Medulla oblongata (tissue), 1 donor: Measurements from ENCODE around the gene TRAFD1.

Source experiments
- DNase-seq: peaks from one replicate; pipeline ENCODE4 v3.0.0-alpha.2; 2015; ENCODE audit errors: extremely low spot score

Gene TRAFD1

GRCh38 chr12:112175361-112176155, 50.2 kb downstream of the TRAFD1 start:
- DNase-seq: no peak

GRCh38 chr12:112176321-112177010, 51.1 kb downstream of the TRAFD1 start:
- no peak for DNase-seq

GRCh38 chr12:112178796-112179195, 53.4 kb downstream of the TRAFD1 start:
- no peak for DNase-seq

- DNase-seq: no peak
These were observed 54.0 kb downstream of the TRAFD1 start for GRCh38 chr12:112179341-112179740.

GRCh38 chr12:112179916-112180315, 54.6 kb downstream of the TRAFD1 start:
- no peak for DNase-seq

GRCh38 chr12:112180422-112180821, 55.1 kb downstream of the TRAFD1 start:
- DNase-seq: no peak

- peak; percentile 96 for DNase-seq
These were observed 57.1 kb downstream of the TRAFD1 start for GRCh38 chr12:112182499-112182898.

- DNase-seq: peak; percentile 71
These were observed 58.0 kb downstream of the TRAFD1 start for GRCh38 chr12:112183141-112184021.

- DNase-seq: no peak
These were observed 58.9 kb downstream of the TRAFD1 start for GRCh38 chr12:112184056-112184887.

- DNase-seq: peak; percentile 22
These were observed 59.9 kb downstream of the TRAFD1 start for GRCh38 chr12:112185093-112185923.

GRCh38 chr12:112188130-112188830, 62.9 kb downstream of the TRAFD1 start:
- DNase-seq: no peak

GRCh38 chr12:112190231-112191025, 65.1 kb downstream of the TRAFD1 start:
- no peak for DNase-seq

- DNase-seq: no peak
These were observed 65.8 kb downstream of the TRAFD1 start for GRCh38 chr12:112191201-112191600.

GRCh38 chr12:112191840-112192321, 66.5 kb downstream of the TRAFD1 start:
- no peak for DNase-seq

- DNase-seq: no peak
These were observed 67.1 kb downstream of the TRAFD1 start for GRCh38 chr12:112192475-112192874.

GRCh38 chr12:112194601-112195247, 69.4 kb downstream of the TRAFD1 start:
- no peak for DNase-seq

GRCh38 chr12:112196196-112196875, 71.0 kb downstream of the TRAFD1 start:
- no peak for DNase-seq
